ENCODE data around the gene C1orf174. TPM values are rescaled to one million over a fixed set of nuclear protein-coding genes. Genes with fewer than 3 reads are reported as not detected.

C1orf174 gene
- total and polyA plus RNA-seq, 12 donors: 7.5 to 13.4 (median 10.9) TPM

DNA sequence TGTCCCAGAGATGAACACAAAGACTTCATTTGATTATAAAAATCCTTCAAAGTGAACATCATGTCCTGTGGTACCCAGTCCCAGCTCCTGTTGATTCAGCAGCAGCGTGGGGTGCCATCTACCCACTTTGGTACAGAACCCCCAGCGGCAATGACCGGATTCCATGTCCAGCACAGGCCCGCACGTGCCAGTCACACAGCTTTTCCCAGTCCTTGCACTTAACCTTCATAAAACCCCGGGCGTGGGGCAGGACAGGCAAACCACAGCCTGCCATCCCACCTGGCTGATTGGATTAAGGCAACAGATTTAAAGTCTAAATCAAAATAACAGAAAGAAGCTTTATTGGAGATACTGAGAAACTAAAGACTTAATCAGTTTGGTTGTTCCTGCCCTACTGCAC, 58.6 kb downstream of the C1orf174 start:
- Histone ChIP-seq H3K9me3 (peaks cover 0 to 17% (median 6%) of the 10 kb centered on the region in 11 donors), H3K4me1 (no peaks in the 10 kb centered on the region), H3K27me3 (no peaks in the 10 kb centered on the region), H3K36me3 (peaks cover 0 to 97% (median 58%) of the 10 kb centered on the region in 9 donors), H3K4me3 (no peak overlapping the region), H3K27ac (no peak overlapping the region)
- ATAC-seq: no peak
- 97% methylated on average over 7 of the region's 7 CpGs for WGBS, 2 donors
- intact Hi-C loops (cut with DNase I): no loop called here
- TF ChIP-seq, protein P1, sequence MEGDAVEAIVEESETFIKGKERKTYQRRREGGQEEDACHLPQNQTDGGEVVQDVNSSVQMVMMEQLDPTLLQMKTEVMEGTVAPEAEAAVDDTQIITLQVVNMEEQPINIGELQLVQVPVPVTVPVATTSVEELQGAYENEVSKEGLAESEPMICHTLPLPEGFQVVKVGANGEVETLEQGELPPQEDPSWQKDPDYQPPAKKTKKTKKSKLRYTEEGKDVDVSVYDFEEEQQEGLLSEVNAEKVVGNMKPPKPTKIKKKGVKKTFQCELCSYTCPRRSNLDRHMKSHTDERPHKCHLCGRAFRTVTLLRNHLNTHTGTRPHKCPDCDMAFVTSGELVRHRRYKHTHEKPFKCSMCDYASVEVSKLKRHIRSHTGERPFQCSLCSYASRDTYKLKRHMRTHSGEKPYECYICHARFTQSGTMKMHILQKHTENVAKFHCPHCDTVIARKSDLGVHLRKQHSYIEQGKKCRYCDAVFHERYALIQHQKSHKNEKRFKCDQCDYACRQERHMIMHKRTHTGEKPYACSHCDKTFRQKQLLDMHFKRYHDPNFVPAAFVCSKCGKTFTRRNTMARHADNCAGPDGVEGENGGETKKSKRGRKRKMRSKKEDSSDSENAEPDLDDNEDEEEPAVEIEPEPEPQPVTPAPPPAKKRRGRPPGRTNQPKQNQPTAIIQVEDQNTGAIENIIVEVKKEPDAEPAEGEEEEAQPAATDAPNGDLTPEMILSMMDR (IDR thresholded peaks at IDR 0.05): no peak
- no peak for DNase-seq

Other genes with a start within 250 kb of the C1orf174 start
- under 1 TPM in 4 of 10 donors, not detected in 6; 0.15 to 0.58 (median 0.22) TPM for gene TP73, start 247.8 kb downstream of the C1orf174 start, total RNA-seq
- gene TP73, start 247.8 kb downstream of the C1orf174 start, polyA plus RNA-seq: under 1 TPM in 1 of 2 donors, not detected in 1; 0.03 TPM
- gene CCDC27, start 147.8 kb downstream of the C1orf174 start, total RNA-seq: not detected
- under 1 TPM in 1 of 2 donors, not detected in 1; 0.03 TPM for gene CCDC27, start 147.8 kb downstream of the C1orf174 start, polyA plus RNA-seq
- 10 to 100 TPM in 5 of 10 donors, 1 to 10 TPM in 5; 6.2 to 24.5 (median 9.7) TPM for gene SMIM1, start 127.5 kb downstream of the C1orf174 start, total RNA-seq
- gene SMIM1, start 127.5 kb downstream of the C1orf174 start, polyA plus RNA-seq: 10 to 100 TPM in 1 of 2 donors, 1 to 10 TPM in 1; 4.0 to 33.9 TPM
- gene LRRC47, start 103.8 kb downstream of the C1orf174 start, total RNA-seq: 10 to 100 TPM; 54.9 to 85.4 (median 73.9) TPM
- 10 to 100 TPM; 17.6 to 28.1 TPM for gene LRRC47, start 103.8 kb downstream of the C1orf174 start, polyA plus RNA-seq
- gene CEP104, start 43.1 kb downstream of the C1orf174 start, total RNA-seq: 10 to 100 TPM; 20.6 to 42.9 (median 29.0) TPM
- gene CEP104, start 43.1 kb downstream of the C1orf174 start, polyA plus RNA-seq: 1 to 10 TPM; 4.9 to 7.8 TPM
- gene DFFB, start 42.8 kb downstream of the C1orf174 start, total RNA-seq: 1 to 10 TPM; 1.2 to 4.1 (median 2.3) TPM
- gene DFFB, start 42.8 kb downstream of the C1orf174 start, polyA plus RNA-seq: 1 to 10 TPM; 1.5 to 7.9 TPM

Measured in heart right ventricle (tissue), 16 donors.